Activated CD4-positive, alpha-beta T cell treated with anti-CD3 and anti-CD28 coated beads, Interleukin-2, amount 10 ng/mL, durations not matched to agents 7 days and 5 days (primary cell): ENCODE results near the gene GABRR1. TPM values are rescaled to one million over a fixed set of nuclear protein-coding genes. Genes with fewer than 3 reads are reported as not detected.
"Not testable (repeated sequence)": the region's sequence is repeated elsewhere in the genome, so short reads cannot be mapped to it uniquely, and the experiment has no call there.

Experiments
- CTCF ChIA-PET: fragments of 350-600 bp; sonication (Branson Sonifier 250); formaldehyde crosslinking; loops from one replicate; lab custom pipeline; 2021; ENCODE audit warnings: antibody characterized with exemption; lab: Charles Lee
- POLR2A ChIA-PET: fragments of 350-600 bp; sonication (Branson Sonifier 250); formaldehyde crosslinking; loops from one replicate; lab custom pipeline; 2021; ENCODE audit warnings: antibody characterized with exemption; lab: Charles Lee
- DNase-seq: peaks from one replicate; pipeline ENCODE4 v3.0.0-alpha.2; 2020
- H3K27ac Mint-ChIP-seq: one replicate; pipeline ENCODE4 v1.8.0; 2021; ENCODE audit warnings: mild to moderate bottlenecking, moderate library complexity, mixed read lengths
- H3K27me3 Mint-ChIP-seq: one replicate; pipeline ENCODE4 v1.8.0; 2021; ENCODE audit warnings: mixed read lengths
- H3K36me3 Mint-ChIP-seq: one replicate; pipeline ENCODE4 v1.8.0; 2021; ENCODE audit warnings: low read depth, mixed read lengths
- H3K4me1 Mint-ChIP-seq: one replicate; pipeline ENCODE4 v1.8.0; 2021; ENCODE audit warnings: mixed read lengths
- H3K4me3 Mint-ChIP-seq: one replicate; pipeline ENCODE4 v1.8.0; 2021; ENCODE audit warnings: mild to moderate bottlenecking, moderate library complexity, mixed read lengths
- H3K9me3 Mint-ChIP-seq: one replicate; pipeline ENCODE4 v1.8.0; 2021; ENCODE audit warnings: mixed read lengths
- total RNA-seq, 2 experiments: library from RNA; stranded (reverse); gene quantifications; one replicate each; pipeline ENCODE4 v1.2.3, GENCODE V29; 2021

The GABRR1 gene
- total RNA-seq, 2 experiments from 2014 or later = not detected

- CTCF ChIA-PET = interaction anchor here (0.7 to 1.5 kb wide), 5 partner anchors 10 to 78 kb away, joined by 3 to 6 read pairs (median 4); no protein-coding TSS in a partner anchor
- H3K27me3 Mint-ChIP-seq = peaks cover 5% of the 10 kb centered on the region
- POLR2A ChIA-PET = interaction anchor here (1.4 kb wide), 1 partner anchor 66 kb away, joined by 4 read pairs; no protein-coding TSS in a partner anchor
- DNase-seq = peak; percentile 51
- H3K4me3 Mint-ChIP-seq = peak overlapping the region; percentile 86
- H3K27ac Mint-ChIP-seq = peak overlapping the region; percentile 97
- no peaks in the 10 kb centered on the region for H3K9me3 Mint-ChIP-seq
- H3K36me3 Mint-ChIP-seq = peaks cover 18% of the 10 kb centered on the region
- H3K4me1 Mint-ChIP-seq = peaks cover 37% of the 10 kb centered on the region
Measured at GRCh38 chr6:89145091-89145955, 71.8 kb downstream of the GABRR1 start.

- H3K9me3 Mint-ChIP-seq = no peaks in the 10 kb centered on the region
- CTCF ChIA-PET = interaction anchor here (1.4 kb wide), 2 partner anchors 12 to 77 kb away, joined by 3 to 4 read pairs; no protein-coding TSS in a partner anchor
- peaks cover 37% of the 10 kb centered on the region for H3K4me1 Mint-ChIP-seq
- H3K27me3 Mint-ChIP-seq = peaks cover 5% of the 10 kb centered on the region
- H3K4me3 Mint-ChIP-seq = no peak overlapping the region
- DNase-seq = no peak
- H3K36me3 Mint-ChIP-seq = peaks cover 14% of the 10 kb centered on the region
- H3K27ac Mint-ChIP-seq = no peak overlapping the region
- POLR2A ChIA-PET = interaction anchor here (0.6 to 1.4 kb wide), 2 partner anchors 13 to 65 kb away, joined by 3 to 4 read pairs; no protein-coding TSS in a partner anchor
Measured at GRCh38 chr6:89144354-89144906, 72.7 kb downstream of the GABRR1 start.

- no peaks in the 10 kb centered on the region for H3K36me3 Mint-ChIP-seq
- ChIA-PET CTCF (interaction anchor here (0.6 to 1.8 kb wide), 7 partner anchors 8 to 164 kb away, joined by 3 to 5 read pairs (median 3); no protein-coding TSS in a partner anchor), POLR2A (interaction anchor here (0.6 kb wide), 1 partner anchor 14 kb away, joined by 6 read pairs; no protein-coding TSS in a partner anchor)
- H3K4me3 Mint-ChIP-seq = no peak overlapping the region
- DNase-seq = no peak
- no peak overlapping the region for H3K27ac Mint-ChIP-seq
- peaks cover 5% of the 10 kb centered on the region for H3K27me3 Mint-ChIP-seq
- peaks cover 16% of the 10 kb centered on the region for H3K4me1 Mint-ChIP-seq
- H3K9me3 Mint-ChIP-seq = no peaks in the 10 kb centered on the region
Measured at GRCh38 chr6:89140347-89141156, 76.6 kb downstream of the GABRR1 start.

DNA sequence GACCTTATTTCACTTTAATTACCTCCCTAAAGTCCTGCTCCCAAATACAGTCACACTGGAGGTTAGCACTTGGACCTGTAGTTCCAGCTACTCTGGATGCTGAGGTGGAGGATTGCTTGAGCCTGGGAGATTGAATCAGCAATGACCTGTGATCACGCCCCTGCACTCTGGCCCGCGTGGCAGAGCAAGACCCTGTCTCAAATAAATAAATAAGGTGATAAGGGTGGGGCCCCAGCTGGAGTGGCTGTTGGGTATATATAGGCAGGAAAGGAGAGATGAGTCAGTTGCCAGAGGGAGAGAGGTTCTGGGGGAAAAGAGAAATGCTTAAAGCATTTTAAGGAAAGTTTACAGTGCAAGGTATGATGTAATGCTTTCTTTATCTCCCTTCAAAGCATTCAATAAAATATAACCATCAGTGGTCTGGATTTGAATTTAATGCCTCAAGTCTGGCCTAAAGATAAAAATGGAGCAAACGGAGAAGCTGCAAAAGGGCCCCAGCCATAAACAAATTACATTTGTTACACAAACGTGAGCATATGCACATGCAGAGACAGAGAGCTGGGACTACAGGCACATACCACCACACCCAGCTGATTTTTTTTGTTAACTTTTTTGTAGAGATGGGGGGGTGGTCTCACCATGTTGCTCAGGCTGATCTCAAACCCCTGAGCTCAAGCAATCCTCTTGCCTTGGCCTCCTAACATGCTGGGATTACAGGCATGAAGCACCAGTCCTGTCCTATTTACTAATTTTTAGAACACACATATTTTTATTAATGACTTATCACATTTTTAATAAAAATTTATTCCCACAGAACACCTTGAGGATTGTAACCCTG lies 77.4 kb downstream of the GABRR1 start:
- no peak for DNase-seq
- Mint-ChIP-seq H3K36me3 (no peaks in the 10 kb centered on the region), H3K27me3 (peaks cover 3% of the 10 kb centered on the region), H3K4me3 (no peak overlapping the region), H3K27ac (no peak overlapping the region), H3K9me3 (no peaks in the 10 kb centered on the region), H3K4me1 (peaks cover 9% of the 10 kb centered on the region)
- ChIA-PET CTCF (interaction anchor here (0.8 to 1.0 kb wide), 2 partner anchors 9 to 67 kb away, joined by 3 read pairs; no protein-coding TSS in a partner anchor), POLR2A (no interaction called here)

DNA sequence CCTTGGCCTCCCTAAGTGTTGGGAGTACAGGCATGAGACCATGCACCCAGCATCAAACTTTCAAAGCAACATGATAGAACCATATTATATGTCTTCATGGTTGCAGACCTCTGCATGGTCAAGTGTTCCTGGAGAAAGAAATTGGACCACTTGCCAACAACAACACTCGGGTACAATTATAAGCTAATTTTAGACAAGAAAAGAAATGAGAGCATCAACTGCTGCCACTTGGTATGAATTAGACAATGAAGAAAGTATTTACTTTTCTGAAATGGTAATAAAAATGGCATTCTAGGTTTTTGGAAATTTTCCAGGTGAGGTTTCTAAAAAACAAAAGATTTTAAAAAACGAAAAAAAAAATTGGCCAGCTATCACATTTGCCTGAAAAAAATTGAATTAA lies 79.0 kb downstream of the GABRR1 start:
- DNase-seq = no peak
- no peak overlapping the region for H3K27ac Mint-ChIP-seq
- CTCF ChIA-PET = no interaction called here
- no peak overlapping the region for H3K4me3 Mint-ChIP-seq
- H3K27me3 Mint-ChIP-seq = no peaks in the 10 kb centered on the region
- POLR2A ChIA-PET = no interaction called here
- no peaks in the 10 kb centered on the region for H3K36me3 Mint-ChIP-seq
- H3K9me3 Mint-ChIP-seq = no peaks in the 10 kb centered on the region
- no peaks in the 10 kb centered on the region for H3K4me1 Mint-ChIP-seq

DNA sequence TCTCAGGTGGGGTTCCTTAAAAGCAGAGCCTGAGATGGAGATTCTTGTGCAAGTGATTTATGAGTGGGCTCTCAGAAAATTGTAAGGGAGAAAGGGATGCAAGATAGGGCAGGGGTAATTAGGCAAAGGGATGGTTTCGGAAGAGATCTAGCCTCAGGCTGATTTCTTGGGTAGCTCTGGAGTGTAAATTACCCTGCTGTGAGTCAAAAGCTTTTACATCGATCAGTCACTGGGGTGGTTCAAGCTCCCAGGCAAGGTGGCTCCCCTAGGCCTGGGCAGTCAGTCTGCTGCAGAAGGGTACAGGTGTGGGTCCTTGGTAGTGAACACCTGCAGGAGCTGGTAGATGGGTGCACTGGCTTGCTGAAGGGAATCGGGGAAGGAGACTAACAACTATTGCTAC lies 82.4 kb downstream of the GABRR1 start:
- no peak for DNase-seq
- no peaks in the 10 kb centered on the region for H3K9me3 Mint-ChIP-seq
- H3K4me3 Mint-ChIP-seq = no peak overlapping the region
- no peaks in the 10 kb centered on the region for H3K36me3 Mint-ChIP-seq
- ChIA-PET POLR2A (interaction anchor here (0.6 kb wide), 1 partner anchor 673 kb away, joined by 6 read pairs; no protein-coding TSS in a partner anchor), CTCF (interaction anchor here (0.6 kb wide), 1 partner anchor 101 kb away, joined by 3 read pairs; no protein-coding TSS in a partner anchor)
- no peaks in the 10 kb centered on the region for H3K4me1 Mint-ChIP-seq
- H3K27me3 Mint-ChIP-seq = no peaks in the 10 kb centered on the region
- H3K27ac Mint-ChIP-seq = no peak overlapping the region

DNA sequence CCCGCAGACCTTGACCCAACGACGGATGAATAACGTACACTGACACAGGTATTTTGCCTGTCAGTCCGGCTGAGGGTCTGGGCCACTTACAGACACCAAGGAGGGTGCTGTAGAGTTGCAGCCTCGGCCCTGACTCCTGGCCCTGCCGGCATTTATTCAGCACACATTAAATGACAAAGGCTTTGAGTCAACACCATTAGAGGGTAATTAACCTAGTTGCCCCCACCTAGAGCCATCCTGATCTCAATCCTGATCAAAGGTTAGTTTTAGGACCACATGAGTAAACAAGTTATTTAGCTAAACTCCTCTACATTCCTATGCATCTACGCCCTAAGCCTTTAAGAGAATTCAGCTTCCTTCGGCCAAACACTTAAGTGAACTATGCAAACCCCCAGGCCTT lies 83.2 kb downstream of the GABRR1 start:
- Mint-ChIP-seq H3K36me3 (no peaks in the 10 kb centered on the region), H3K4me1 (no peaks in the 10 kb centered on the region), H3K9me3 (no peaks in the 10 kb centered on the region), H3K27me3 (no peaks in the 10 kb centered on the region), H3K27ac (no peak overlapping the region), H3K4me3 (no peak overlapping the region)
- DNase-seq = no peak
- ChIA-PET POLR2A (interaction anchor here (0.6 kb wide), 1 partner anchor 674 kb away, joined by 6 read pairs; no protein-coding TSS in a partner anchor), CTCF (interaction anchor here (0.8 to 1.2 kb wide), 2 partner anchors 11 to 15 kb away, joined by 3 to 4 read pairs; no protein-coding TSS in a partner anchor)

GRCh38 chr6:89132057-89132456 lies 85.1 kb downstream of the GABRR1 start:
- H3K4me3 Mint-ChIP-seq = no peak overlapping the region
- H3K27me3 Mint-ChIP-seq = no peaks in the 10 kb centered on the region
- POLR2A ChIA-PET = interaction anchor here (0.7 kb wide), 1 partner anchor 12 kb away, joined by 3 read pairs; no protein-coding TSS in a partner anchor
- CTCF ChIA-PET = interaction anchor here (1.0 to 1.5 kb wide), 3 partner anchors 9 to 13 kb away, joined by 3 to 4 read pairs (median 4); no protein-coding TSS in a partner anchor
- H3K4me1 Mint-ChIP-seq = no peaks in the 10 kb centered on the region
- no peaks in the 10 kb centered on the region for H3K36me3 Mint-ChIP-seq
- H3K27ac Mint-ChIP-seq = no peak overlapping the region
- peaks cover 4% of the 10 kb centered on the region for H3K9me3 Mint-ChIP-seq
- DNase-seq = no peak

DNA sequence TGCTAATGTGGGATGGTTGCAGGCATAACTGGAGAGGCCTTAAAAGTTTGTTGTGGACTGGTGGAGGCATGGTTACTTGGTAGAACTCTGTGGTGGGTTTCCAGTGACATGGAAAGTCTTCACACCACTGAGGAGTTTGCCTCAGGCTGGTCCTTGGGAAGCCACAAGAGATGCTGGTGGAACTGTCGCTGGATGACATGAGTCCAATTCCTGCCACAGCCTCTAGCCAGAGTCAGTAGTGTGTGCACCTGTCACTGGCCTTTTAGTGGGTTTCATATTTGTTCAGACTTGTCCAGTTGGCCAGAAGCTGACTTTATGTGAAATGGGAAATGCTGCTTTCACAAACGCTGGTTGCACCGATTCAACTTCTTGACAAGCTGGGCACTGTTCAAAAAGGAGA lies 85.6 kb downstream of the GABRR1 start:
- Mint-ChIP-seq H3K27me3 (no peaks in the 10 kb centered on the region), H3K36me3 (no peaks in the 10 kb centered on the region), H3K27ac (no peak overlapping the region), H3K4me1 (no peaks in the 10 kb centered on the region), H3K4me3 (no peak overlapping the region), H3K9me3 (peaks cover 4% of the 10 kb centered on the region)
- POLR2A ChIA-PET = interaction anchor here (0.7 kb wide), 1 partner anchor 13 kb away, joined by 3 read pairs; no protein-coding TSS in a partner anchor
- CTCF ChIA-PET = interaction anchor here (1.0 to 1.4 kb wide), 3 partner anchors 9 to 13 kb away, joined by 3 to 4 read pairs (median 3); no protein-coding TSS in a partner anchor
- DNase-seq = no peak

GRCh38 chr6:89128256-89128671 lies 88.9 kb downstream of the GABRR1 start:
- H3K27me3 Mint-ChIP-seq, DNase-seq, CTCF ChIA-PET, POLR2A ChIA-PET, H3K27ac Mint-ChIP-seq, H3K4me3 Mint-ChIP-seq, H3K9me3 Mint-ChIP-seq, H3K36me3 Mint-ChIP-seq, H3K4me1 Mint-ChIP-seq: not testable (repeated sequence)
